Superior temporal gyrus (tissue), 1 donor: ENCODE results near the gene TAOK1.
"Not testable (repeated sequence)": the region's sequence is repeated elsewhere in the genome, so short reads cannot be mapped to it uniquely, and the experiment has no call there.

ENCODE experiments used
- DNase-seq: peaks from one replicate; pipeline ENCODE4 v3.0.0-alpha.2; 2016; ENCODE audit errors: extremely low spot score

The TAOK1 gene

DNA sequence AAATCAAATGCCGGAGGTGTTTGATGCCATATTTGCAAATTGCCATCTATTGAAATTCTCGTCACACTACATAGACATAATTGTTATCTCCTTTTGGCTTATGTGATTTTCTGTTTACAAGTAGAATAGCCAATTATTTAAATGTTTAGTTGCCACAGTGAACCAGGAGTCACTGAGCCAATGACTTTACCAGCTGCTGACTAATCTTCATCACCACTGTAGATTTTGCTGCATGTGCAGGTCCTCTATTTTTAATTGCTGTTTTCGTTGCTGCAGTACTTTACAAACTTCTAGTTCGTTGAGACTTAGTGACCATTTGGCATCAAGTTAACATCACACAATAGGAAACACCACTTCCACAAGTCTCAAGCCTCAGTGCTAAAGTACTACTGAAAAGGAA, 153.9 kb downstream of the TAOK1 start:
- DNase-seq, result no peak

DNA sequence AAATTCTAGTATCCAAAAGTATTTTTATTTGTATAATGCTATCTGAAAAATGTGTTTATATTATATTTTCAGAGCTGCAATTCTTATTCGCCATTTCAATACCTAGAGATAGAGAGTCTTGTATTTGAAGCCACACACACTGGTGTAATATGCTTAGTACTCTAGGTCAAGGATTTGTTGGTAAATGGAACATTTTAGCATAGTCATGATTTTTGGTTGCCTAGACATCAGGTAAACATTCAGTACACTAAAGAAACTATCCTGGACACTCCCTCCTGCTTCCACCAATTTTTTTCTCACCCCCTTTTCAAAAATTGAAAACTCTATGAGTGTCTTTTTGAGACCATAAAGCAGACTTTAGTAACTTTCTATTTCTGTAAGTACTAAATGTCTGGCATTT, 155.9 kb downstream of the TAOK1 start:
- no peak for DNase-seq

DNA sequence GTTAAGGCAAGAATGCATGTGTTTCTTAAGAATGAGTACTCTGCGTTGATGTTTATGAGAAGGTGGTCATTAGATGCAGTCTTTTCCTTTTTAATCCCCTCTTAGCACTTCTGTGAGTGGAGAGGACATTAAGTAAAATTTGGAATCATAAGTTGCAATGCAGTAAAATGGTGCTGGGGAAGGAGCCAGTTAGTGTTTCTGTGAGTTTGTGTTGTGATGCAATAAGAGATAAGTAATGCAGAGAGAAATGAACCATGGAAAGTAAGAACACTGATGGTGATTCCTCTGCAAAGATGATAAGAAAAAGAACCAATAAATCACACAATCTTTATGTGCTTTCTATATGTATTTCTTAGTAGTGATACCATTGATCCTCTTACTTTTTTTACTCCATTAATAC, 156.7 kb downstream of the TAOK1 start:
- no peak for DNase-seq

DNA sequence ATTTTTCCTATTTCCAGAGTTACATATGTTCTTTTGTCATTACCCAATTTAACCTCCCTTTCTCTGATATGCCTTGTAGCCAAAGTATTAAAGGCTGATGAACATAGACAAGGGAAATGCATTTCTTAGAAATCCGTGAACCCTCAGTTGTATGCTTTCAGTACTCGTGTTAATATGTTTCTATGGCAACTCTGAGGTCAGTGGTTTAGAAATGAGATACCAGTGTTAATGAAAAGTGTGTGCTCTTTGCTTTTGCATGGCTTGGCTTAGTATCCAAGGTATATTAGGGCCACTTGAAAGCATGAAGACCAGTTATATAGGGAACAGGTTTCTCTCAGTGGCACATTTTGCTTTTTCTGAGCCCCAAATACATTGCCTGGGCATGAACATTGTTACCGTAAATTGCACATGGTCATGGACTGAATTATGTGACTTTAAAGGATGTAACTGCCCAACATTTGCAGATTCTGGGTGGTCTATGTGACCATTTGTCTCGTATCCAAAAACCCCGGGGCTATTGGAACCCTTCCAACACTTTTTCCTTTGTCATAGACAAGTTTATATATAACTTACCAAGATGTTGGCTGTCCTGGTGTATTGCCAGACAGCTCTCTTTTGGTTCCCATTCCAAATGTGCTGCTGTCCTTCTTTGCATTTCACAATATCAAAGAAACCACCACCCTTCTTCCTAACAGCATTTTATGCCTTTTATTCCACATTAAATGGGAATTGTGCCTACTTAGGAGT, 159.2 kb downstream of the TAOK1 start:
- no peak for DNase-seq

DNA sequence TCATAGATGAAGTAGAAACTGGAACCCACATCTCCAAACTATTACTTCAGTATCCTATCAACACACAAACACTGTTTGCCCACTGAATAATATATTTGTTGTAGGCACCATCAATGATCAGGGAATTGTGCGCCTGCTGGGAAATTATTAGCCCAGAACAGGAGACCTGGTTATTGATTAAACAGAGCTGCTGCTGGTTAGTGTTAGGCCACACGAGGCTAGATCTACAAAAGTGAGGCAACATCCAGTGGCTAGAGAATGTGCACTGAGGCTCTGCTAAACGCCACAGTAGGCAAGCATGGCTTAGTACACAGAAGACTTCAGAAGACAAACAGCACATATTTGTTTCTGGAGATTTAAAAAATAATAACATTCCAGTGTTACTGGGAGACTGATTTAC, 165.7 kb downstream of the TAOK1 start:
- no peak for DNase-seq

DNA sequence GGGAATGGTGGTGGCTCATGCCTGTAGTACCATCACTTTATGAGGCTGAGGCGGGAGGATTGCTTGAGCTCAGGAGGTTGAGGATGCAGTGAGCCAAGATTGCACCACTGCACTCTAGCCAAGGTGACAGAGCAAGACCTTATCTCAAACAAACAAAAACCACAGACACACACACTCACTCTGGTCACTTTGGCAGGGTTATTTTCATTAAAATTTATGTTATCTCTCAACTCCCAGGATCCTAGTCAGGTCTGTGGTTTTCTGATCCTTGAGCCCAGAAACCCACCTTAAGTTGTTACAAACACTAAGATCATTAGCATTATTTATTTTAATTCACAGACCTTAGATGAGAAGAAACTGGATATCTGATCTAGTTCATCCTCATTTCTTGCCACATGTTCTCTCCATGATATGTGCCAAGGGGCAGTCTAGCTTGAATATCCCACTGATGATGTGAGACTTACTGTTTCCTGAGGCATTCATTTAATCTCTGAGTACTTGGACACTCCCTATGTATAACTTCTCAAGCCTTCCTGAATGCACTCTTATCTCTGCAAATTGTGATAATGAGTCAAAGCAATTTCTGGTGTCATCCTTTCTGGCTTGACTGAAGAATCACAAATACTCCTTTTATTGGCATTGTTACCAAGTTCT, 167.0 kb downstream of the TAOK1 start:
- DNase-seq, result no peak

DNA sequence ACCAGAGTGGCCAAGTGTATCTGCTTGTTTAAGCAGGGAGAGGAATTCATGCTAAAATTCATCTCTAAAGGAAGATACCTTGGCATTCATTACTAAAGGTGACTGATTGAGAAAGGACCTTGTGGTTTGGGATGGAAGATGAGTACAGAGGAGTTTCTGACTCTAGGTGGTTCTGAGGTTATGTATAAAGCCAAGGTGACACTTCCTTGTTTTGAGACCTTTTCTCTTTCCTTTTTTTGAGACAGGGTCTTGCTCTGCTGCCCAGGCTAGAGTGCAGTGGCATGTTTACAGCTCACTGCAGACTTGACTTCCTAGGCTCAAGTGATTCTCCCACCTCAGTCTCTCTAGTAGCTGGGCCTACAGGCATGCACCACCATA, 167.6 kb downstream of the TAOK1 start:
- DNase-seq, result no peak

DNA sequence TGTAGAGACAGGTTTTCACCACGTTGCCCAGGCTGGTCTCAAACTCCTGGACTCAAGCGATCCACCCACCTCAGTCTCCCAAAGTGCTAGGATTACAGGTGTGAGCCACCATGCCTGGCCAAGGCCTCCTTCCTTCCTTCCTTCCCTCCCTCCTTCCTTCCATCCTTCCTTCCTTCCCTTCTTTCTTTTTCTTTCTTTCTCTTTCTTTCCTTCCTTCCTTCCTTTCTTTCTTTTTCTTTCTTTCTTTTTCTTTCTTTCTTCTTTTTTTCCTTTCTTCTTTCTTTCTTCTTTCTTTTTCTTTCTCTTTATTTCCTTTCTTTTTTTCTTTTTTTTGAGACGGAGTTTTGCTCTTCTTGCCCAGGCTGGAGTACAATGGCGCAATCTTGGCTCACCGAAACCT, 168.0 kb downstream of the TAOK1 start:
- not testable (repeated sequence) for DNase-seq

DNA sequence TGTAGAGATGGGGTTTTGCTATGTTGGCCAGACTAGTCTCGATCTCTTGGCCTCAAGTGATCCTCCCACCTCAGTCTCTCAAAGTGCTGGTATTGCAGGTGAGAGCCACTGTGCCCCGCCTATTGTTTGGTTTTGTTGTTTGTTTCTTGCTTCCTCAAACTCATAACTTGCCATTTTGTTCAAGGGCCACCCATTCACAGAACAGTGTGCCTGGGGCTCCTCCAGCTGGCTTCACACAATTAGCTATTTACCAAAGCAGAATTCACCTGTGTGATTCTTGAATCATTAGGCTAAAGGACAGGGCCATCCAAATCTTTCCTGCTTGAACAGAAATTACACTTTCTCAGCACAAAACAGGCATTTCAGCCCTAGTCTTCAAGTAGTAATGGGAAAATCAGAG, 169.5 kb downstream of the TAOK1 start:
- no peak for DNase-seq

DNA sequence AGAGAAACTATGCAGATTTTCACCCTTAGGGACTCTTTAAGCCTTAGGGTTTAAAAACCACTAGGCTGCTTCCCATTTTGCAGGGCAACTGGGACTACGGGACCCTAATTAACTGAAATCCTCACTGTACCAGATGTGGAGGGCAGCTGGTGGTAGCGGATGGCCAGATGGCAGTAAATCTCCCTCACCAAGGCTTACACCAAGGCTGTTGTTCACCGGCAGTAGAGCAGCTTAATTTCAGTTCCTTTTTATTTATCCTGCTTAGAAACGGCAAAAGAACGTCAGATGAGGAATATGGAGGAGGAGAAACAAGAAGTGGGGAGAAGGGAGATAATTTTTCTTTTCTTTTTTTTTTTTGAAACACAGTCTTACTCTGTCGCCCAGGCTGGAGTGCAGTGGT, 170.2 kb downstream of the TAOK1 start:
- no peak for DNase-seq

DNA sequence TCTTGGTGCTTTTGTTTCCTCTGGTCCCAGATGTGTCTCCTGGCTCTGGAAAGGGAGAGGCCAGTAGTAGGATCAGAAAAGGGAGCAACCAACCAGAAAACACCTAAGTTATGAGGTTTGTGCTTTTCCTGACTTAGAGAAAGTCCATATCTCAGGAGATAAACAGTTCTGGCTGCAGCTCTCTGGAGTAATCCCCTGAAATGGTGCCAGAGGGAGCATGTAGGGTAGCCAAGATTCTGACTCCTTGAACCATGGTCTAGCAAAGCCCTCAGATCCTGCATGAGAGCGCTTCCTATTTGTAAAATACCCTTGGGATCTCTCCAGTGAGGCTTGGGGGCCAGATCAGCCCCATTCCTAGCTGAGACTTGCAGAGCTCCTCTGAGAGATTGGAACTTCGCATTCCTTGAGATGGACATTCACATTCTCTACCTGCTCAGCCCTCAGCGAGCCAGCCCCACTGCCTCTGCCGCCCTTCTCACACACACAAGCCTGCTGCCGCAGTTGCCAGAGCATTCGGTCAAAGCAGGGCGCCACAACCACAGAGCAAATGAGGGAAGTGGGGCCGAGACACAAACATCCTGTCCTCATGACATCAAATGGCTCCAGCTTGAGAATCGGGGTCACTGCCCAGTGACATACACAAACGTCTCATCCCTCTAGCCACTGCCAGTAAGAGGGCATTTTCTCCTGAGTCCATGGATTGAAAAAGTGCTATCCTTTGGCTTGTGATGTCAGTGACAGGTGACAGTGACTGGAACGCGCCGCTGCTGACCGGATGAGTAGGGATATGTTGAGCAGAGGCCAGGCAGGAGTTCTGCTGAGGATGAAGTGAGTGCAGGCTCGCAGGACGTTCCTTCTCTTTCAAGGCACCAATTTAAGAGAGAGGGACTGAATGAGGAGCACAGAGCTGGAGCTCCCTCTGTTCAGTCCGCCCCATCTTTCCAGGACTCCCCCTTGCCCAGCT, 171.7 kb downstream of the TAOK1 start:
- no peak for DNase-seq

DNA sequence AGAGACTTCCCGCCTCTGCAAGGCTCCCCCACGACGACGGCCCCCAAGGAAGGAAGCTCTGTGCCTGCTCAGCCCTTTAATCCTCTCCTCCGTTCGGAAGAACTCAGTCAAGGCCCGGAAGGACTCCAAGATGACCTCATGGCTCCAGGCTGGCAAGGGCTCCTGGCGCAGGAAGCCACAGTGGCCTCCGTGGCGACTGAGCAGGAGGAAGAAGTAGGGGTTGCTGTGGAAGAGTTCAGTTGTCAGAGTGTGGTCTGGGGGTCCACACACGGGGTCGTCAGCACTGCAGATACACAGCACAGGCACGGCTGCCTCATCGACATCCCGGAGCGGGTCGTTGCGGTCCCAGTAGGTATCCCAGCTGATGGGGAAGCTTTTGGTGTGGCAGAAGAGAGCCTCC, 172.5 kb downstream of the TAOK1 start:
- no peak for DNase-seq

DNA sequence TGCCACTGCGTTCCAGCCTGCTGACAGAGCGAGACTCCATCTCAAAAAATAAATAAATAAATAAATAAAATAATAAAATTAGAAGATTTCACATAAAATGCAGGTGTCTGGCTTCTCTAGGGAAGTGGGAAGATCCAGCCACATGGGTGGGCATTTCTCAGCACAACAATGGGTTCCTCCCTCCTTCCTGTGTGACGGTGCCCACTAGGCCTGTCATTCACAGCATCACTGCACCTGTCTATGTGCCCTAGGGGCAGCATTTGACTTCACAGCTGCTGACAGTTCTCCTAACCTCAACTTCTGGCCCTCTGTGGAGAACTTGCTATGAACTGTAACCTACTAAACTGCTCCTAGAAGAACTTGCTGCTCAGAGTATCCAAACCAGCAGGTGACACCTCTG, 173.7 kb downstream of the TAOK1 start:
- DNase-seq, result no peak

DNA sequence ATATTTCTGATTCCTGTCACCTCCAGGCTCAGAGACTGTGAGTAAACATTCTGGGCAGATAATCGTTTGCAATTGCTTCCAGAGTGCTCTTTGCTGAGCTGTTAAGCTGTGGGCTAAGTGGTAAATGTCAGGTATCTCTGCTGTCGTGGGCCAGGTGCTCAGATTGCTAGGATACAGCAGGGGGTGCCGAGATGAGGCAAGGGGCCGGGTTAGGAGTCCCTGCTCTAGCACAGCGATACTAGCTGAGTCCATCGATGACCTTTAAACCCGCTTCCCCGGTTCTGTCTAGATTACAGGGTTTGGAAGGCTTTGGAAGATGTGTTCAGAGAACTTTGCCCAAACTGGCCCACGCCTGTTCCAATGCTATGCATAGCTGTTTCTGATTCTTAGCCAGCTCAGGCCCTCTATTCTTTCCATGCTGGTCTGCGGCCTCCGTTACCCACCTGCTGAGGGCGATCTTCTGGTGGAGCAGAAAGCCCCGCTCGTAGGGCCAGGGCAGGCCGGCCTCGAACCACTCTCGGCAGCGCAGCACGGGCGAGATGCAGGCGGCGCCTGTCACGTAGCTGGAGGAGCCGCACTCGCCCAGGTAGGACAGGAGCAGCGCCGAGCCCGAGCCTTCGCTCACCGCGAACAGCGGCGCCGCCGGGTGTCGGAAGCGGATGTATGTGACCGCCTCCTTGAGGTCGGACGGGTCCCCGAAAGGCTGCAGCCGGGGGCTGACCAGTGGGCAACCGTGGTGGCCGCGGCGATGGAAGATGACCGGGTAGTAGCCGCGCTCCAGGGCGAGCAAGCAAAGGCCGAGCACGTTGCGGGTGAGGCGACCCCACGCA, 175.7 kb downstream of the TAOK1 start:
- no peak for DNase-seq

DNA sequence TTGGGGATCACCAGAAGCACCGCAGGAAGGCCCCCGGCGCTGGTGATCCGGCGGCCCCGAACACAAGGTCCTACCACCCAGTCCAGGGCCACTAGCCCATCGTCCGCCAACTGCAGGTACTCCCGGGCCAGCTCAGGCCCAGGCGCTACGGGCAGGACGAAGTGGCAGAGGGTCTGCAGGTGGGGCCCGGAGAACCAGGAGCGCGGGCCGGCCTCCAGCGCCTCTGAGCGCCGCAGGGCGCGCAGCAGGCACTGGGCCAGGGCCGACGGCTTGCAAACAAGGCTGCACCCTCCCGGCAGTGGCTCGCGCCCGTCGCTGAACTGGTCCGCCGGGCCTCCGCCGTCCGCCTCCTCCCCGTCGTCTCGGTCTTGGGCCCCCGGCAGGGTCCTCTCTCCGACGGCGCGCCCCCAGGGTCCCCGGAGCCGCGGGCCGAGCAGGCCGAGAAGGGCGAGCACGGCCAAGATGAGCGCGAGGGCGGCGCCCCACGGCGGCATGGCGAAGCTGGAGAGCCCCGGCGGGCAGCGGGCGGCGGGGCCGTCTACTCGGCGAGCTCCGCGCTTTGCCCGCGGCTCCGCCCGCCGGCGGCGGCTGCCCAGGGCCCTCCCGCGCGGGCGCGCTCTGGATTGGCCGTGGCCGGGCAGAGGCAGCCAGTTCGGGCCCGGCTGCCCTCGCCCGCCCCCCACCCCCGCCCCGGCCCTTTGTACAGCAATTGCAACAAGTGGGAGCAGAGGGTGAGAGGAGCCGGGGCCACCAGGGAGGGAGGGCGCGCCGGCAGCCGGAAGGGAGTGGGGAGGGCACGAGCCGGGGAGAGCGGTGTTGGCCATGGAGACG, 176.5 kb downstream of the TAOK1 start, which contains the start of gene ABHD15:
ABHD15 (minus strand) TSS at position 565 of the 831 bp plus-strand sequence; CDS start at position 494, 71 bp downstream.
- DNase-seq, result no peak

DNA sequence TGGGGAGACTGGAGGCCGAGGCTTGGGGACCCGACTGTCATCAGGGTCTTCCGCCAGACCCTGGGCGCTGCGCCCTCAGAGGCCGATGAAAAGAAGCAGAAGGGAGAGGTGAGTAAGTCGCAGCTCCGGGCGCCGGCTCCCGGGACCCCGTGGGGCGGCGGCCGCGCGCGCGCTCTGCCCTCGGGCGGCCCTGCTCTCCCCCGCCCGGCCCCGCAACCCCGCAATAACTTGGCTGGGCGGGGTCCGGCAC, 177.1 kb downstream of the TAOK1 start:
- DNase-seq, result no peak

DNA sequence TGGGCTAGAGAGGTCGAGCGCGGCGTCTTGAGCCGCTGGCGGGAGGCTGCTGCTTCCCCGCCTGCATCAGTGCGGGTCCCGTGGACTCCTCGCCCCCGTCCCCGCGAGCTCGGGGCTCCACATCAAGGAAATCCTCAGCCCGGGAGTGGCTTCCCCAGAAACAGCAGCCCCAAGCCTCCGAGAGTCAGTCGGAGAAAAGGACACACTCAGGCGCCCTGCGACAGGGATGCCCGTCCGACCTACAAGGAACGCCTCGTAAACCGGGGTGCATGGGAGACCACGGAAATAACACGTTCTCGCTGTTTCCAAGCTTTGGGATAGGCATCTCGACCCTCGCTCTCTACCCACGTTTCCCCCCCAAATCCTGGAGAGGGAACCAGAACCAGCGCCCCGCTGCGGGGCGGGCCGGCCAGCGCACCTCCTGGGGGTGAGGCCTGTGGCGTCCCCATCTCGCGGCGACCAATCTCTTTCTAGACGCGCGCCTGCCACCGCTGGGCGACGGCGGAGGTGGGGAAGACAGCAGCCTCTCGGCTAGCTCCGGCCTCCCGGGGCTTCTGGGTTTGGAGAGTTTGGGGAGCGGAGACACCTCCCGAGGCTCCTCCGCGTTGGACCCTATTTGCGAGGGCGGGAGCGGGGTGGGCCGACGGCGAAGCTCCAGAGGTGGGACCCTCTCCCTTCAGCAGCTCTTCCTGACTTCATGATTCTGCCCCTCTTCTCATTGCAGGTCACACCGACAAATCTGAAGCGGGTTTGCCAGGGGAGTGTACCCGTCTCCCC, 177.6 kb downstream of the TAOK1 start:
- DNase-seq, result no peak

DNA sequence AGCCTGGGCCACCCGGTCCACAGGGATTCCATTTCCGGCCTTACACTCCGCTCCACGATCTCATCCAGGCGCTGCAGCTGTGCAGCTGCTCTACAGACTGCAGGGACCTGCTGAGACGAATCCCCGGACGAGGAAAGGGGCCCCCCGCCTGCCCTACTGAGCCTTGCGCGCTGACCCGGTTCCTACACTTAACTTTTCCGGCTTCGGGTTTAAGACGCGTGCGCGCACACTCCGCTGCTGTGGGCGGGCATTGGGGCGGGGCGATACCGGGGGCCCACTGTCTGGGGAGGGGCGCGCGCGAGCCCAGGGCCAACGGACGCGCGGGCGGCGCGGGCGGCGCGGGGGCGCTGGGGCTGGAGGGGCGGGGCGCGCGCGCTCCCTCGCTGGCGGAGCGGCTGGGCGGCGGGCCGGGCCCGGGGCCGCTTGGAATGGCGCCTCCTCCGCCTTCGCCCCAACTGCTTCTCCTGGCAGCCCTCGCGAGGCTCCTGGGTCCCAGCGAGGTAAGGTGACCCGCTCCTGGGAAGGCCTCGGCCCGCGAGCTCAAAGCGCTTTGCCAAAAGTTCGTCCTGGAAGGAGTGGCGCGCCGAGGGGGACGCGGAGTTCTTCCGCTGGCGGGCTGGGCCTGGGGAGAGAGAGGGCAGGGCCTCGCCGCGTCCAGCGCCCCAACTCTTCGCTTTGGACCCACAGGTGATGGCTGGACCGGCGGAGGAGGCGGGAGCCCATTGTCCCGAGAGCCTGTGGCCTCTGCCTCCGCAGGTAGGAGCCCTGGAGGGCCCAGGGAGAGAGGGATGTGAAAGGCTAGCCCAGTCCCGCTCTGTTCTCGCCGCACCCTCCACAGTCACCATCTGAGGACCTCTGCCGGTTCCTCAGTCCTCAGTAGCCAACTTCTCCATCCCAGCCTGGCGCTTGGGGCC, 178.4 kb downstream of the TAOK1 start, which contains the start of gene TP53I13:
TP53I13 (plus strand) TSS at position 371 of the 914 bp plus-strand sequence; CDS start at position 429, 58 bp downstream.
- peak; percentile 74 for DNase-seq
